NCI-H1417 treated with DMSO at 0.1 percent for 48 hours (cell line): ENCODE measurements around the gene UTRN.
A peak's percentile ranks its signal among the peaks of the same experiment; 100 is the strongest.

ENCODE experiments used
- DNase-seq: peaks from one replicate; lab custom pipeline; 2025; lab: John Stamatoyannopoulos, UW

UTRN gene

GRCh38 chr6:144314003-144314485, 28.9 kb downstream of the UTRN start:
- DNase-seq: no peak

GRCh38 chr6:144314562-144314961, 29.4 kb downstream of the UTRN start:
- DNase-seq: no peak

- DNase-seq: no peak
These were observed 30.3 kb downstream of the UTRN start for GRCh38 chr6:144315226-144315980.

- no peak for DNase-seq
These were observed 31.1 kb downstream of the UTRN start for GRCh38 chr6:144315981-144316861.

GRCh38 chr6:144316862-144317195, 31.7 kb downstream of the UTRN start:
- no peak for DNase-seq

- DNase-seq: no peak
These were observed 32.6 kb downstream of the UTRN start for GRCh38 chr6:144317736-144318135.

GRCh38 chr6:144319211-144319610, 34.1 kb downstream of the UTRN start:
- no peak for DNase-seq

GRCh38 chr6:144320741-144321140, 35.6 kb downstream of the UTRN start:
- DNase-seq: no peak

GRCh38 chr6:144321839-144322591, 36.9 kb downstream of the UTRN start:
- DNase-seq: no peak

GRCh38 chr6:144325232-144325631, 40.1 kb downstream of the UTRN start:
- DNase-seq: no peak

GRCh38 chr6:144326393-144326792, 41.3 kb downstream of the UTRN start:
- DNase-seq: no peak

GRCh38 chr6:144327081-144327480, 41.9 kb downstream of the UTRN start:
- no peak for DNase-seq

GRCh38 chr6:144330017-144330987, 45.2 kb downstream of the UTRN start:
- no peak for DNase-seq

- DNase-seq: peak; percentile 33
These were observed 46.4 kb downstream of the UTRN start for GRCh38 chr6:144331491-144331969.

- DNase-seq: no peak
These were observed 47.0 kb downstream of the UTRN start for GRCh38 chr6:144332177-144332576.

- no peak for DNase-seq
These were observed 49.1 kb downstream of the UTRN start for GRCh38 chr6:144334150-144334708.
